AG09309 (cell line): ENCODE results near the gene MLF2.
A peak's percentile ranks its signal among the peaks of the same experiment; 100 is the strongest.

Experiments used
- DNase-seq: peaks from one replicate; pipeline ENCODE4 v3.0.0-alpha.2; 2010; ENCODE audit warnings: low read depth
- H3K4me3 ChIP-seq: 2 replicates; pipeline ENCODE4 v1.5.1; 2011; ENCODE audit warnings: mild to moderate bottlenecking, low read depth, low read length, moderate library complexity; ENCODE audit not compliant: control insufficient read depth
- TF ChIP-seq, protein P1 (sequence below): IDR thresholded peaks from 2 replicates; pipeline ENCODE4 v1.5.1; 2011; ENCODE audit warnings: mild to moderate bottlenecking, low read depth, low read length, inconsistent platforms; ENCODE audit not compliant: insufficient read depth, control insufficient read depth; ENCODE audit errors: missing control alignments

MLF2 gene, protein sequence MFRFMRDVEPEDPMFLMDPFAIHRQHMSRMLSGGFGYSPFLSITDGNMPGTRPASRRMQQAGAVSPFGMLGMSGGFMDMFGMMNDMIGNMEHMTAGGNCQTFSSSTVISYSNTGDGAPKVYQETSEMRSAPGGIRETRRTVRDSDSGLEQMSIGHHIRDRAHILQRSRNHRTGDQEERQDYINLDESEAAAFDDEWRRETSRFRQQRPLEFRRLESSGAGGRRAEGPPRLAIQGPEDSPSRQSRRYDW

DNA sequence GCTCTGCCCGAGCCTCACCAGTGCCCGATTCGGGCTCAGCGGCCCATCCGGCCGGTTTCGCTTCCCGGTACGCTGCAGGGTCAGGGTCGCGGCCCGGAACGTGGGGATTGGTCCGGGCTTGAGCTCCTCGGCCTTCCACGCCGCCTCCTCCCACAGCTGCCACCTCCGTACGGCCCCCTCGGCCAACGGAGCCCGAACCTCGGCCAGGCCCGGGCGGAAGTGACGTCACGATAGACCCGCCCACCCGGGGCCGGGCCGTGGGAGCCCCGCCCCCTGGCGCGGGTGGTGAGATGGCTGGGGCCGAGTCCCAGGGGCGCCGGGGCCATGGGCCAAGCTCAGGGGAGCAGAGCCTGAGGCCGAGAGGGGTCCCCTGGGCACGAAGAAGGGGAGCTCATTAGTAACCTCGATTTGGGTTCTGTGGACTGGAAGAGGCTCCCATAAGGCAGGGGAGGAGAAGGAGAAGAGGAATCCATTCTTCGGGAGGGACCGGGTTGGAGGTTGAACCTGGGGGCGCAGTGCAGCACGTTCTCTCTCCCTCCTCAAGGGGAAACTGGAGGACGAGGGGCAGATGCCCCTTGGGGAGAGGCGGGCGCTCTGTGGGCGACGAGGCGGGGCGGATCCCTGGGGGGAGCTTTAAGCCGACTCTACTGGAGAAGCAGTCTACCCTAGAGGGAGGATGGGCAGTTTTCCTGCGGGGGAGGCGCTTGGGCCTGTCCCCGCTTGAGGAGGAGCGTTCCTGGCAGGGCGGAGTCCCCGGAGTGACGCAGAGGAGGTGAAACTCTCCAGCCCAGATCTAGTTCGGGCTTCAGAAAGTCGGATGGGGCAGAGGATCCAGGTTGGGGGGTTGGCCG is at the start of gene MLF2:
TSS of gene MLF2 (minus strand) at position 221 of the 851 bp plus-strand sequence. CDS start 807 bp downstream, outside the sequence.
- peak; percentile 97 for DNase-seq
- H3K4me3 ChIP-seq: peak within 1 kb of the TSS; percentile 87
- TF ChIP-seq, protein P1, sequence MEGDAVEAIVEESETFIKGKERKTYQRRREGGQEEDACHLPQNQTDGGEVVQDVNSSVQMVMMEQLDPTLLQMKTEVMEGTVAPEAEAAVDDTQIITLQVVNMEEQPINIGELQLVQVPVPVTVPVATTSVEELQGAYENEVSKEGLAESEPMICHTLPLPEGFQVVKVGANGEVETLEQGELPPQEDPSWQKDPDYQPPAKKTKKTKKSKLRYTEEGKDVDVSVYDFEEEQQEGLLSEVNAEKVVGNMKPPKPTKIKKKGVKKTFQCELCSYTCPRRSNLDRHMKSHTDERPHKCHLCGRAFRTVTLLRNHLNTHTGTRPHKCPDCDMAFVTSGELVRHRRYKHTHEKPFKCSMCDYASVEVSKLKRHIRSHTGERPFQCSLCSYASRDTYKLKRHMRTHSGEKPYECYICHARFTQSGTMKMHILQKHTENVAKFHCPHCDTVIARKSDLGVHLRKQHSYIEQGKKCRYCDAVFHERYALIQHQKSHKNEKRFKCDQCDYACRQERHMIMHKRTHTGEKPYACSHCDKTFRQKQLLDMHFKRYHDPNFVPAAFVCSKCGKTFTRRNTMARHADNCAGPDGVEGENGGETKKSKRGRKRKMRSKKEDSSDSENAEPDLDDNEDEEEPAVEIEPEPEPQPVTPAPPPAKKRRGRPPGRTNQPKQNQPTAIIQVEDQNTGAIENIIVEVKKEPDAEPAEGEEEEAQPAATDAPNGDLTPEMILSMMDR: no peak

DNA sequence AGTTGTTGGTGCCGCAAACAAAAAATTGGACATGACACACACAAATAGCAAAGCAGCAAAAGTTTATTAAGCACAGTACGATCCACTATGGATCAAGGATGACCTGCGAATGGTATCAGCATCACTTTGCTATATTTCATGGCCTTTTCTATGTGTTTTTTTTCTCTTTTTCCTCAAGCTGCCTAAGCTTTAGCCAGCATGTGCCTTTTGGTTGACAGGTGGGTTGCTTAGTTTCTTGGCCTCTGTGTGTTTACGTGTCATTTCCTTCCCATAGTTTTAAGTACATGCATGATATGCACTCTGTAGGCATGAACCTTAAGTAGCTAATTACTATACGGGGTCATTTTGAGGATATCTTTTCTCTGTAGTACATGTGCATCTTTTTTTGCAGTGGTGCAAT is 46.2 kb upstream of the MLF2 start:
- no peak overlapping the region for H3K4me3 ChIP-seq
- no peak for DNase-seq
- TF ChIP-seq, protein P1: no peak

DNA sequence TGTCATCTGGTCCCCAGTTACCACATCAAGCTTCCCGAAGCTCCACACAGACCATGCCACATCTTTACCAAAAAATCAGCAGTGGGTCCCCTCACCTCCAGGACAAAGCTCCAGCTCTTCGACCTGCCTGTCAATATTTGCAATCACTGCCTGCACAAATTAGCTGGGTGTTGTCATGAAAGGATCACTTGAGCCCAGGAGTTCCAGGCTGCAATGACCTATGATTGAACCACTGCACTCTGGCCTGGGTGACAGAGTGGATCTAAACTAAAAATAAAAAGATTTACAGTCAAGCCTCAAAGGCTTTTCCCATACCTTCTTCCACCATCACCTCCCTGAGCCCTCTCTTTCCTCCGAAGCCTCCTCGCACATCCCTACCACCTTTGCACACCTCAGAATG is 43.6 kb upstream of the MLF2 start:
- no peak overlapping the region for H3K4me3 ChIP-seq
- DNase-seq: no peak
- TF ChIP-seq, protein P1: no peak

DNA sequence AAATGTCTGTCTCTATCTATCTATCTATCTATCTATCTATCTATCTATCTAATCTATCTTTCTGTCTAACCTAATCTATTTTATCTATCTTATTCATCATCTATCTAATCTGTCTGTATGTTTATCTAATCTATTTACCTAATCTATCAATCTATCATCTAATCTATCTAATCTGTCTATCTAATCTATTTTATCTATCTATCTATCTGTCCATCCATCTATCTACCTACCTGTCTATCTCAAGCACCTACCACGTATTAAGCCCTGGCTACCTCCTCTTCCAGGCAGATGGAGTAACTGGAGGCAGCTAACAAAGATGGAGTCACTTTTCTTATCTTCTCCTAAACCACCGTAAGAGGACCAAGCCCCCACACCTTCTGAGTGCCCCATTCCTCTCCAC is 42.1 kb upstream of the MLF2 start:
- H3K4me3 ChIP-seq: no peak overlapping the region
- TF ChIP-seq, protein P1: no peak
- no peak for DNase-seq

DNA sequence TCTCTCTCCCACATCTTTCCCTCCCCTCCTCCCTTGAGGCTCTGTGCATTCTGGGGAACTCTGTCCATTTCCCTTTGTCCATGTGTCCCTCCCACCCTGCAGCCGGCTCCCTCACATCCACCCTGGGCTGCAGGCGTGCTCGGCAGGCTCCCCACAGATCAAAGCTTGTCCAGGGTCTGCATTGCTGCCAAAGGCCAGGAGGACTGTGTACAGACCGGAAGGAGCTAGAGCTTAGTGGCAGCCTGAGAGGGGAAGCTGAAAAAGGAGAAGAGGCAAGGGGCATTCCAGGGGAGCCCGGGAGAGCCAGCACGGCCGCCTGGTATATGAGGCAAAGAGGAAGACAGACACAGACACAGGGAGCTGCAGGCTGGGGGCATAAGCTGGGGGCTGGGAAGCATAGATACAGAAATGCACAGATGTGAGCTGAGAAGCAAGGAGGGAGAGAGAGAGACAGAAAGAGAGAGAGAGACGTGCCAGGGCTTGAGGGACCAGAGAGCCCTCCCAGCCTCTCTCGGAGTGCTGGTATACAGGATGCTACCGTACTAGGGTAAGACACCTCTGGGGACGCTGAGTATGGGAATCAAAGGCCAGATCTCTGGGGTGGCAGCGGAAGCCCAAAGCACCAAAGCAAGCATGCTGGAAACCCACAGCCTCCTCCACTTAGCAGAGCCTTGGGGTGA is 39.7 kb upstream of the MLF2 start:
- no peak overlapping the region for H3K4me3 ChIP-seq
- DNase-seq: no peak
- TF ChIP-seq, protein P1: no peak

DNA sequence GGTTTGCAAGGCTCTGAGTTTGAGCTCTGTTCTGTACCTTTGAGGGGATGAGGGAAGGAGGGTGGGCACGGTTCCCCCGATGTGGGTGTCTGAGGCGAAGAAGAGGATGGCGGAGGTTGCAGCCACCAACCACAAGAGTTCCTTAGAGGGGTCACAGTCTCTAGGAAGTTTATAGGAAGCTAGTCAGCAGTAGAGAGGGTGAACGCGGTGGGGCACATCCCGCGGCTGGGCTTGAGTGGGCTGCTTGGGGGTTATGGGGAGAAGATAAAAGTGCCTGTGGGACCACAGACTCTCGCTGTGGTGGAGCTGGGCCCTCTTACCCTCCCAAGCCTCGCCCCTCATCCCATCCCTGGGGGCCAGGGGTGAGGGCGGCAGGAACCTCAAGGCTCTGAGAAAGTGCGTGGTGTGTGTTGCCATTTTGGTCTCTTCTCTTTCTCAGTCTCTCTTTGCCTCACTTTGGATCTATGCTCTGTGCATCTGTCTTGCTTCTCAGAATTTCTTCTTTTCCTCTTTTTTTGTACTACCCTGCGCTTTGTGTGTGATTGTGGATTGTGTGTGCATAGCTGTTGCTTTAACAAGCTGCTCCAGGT is 39.1 kb upstream of the MLF2 start:
- no peak overlapping the region for H3K4me3 ChIP-seq
- TF ChIP-seq, protein P1: no peak
- DNase-seq: no peak
